GM19397 (cell line): Measurements from ENCODE around the gene BLM.
"Not testable (repeated sequence)": the region's sequence is repeated elsewhere in the genome, so short reads cannot be mapped to it uniquely, and the experiment has no call there.

ENCODE experiments used
- ATAC-seq: cut with Tn5 transposase; IDR thresholded peaks from one replicate; pipeline ENCODE4 v1.9.1; 2021; ENCODE audit warnings: mild to moderate bottlenecking, moderate library complexity; ENCODE audit not compliant: unreplicated experiment

BLM gene

GRCh38 chr15:90840157-90840855, 123.2 kb downstream of the BLM start:
- ATAC-seq = no peak

- ATAC-seq = no peak
Measured at GRCh38 chr15:90840954-90841353, 123.8 kb downstream of the BLM start.

- no peak for ATAC-seq
Measured at GRCh38 chr15:90844696-90845095, 127.5 kb downstream of the BLM start.

- peak; percentile 84 for ATAC-seq
Measured at GRCh38 chr15:90845201-90845949, 128.2 kb downstream of the BLM start.

- not testable (repeated sequence) for ATAC-seq
Measured at GRCh38 chr15:90849424-90849823, 132.3 kb downstream of the BLM start.

GRCh38 chr15:90851114-90851513, 134.0 kb downstream of the BLM start:
- no peak for ATAC-seq

- ATAC-seq = no peak
Measured at GRCh38 chr15:90851940-90852339, 134.8 kb downstream of the BLM start.

GRCh38 chr15:90855139-90855538, 138.0 kb downstream of the BLM start:
- ATAC-seq = no peak

- ATAC-seq = no peak
Measured at GRCh38 chr15:90857337-90857736, 140.2 kb downstream of the BLM start.

- no peak for ATAC-seq
Measured at GRCh38 chr15:90857883-90858443, 140.8 kb downstream of the BLM start.

GRCh38 chr15:90859234-90860131, 142.3 kb downstream of the BLM start:
- ATAC-seq = no peak

GRCh38 chr15:90860450-90860849, 143.3 kb downstream of the BLM start:
- no peak for ATAC-seq

GRCh38 chr15:90860942-90861675, 144.0 kb downstream of the BLM start:
- ATAC-seq = no peak

GRCh38 chr15:90862487-90862886, 145.3 kb downstream of the BLM start:
- no peak for ATAC-seq

GRCh38 chr15:90862964-90863778, 146.0 kb downstream of the BLM start:
- no peak for ATAC-seq

GRCh38 chr15:90863987-90864386, 146.8 kb downstream of the BLM start:
- ATAC-seq = no peak

GRCh38 chr15:90864507-90864906, 147.4 kb downstream of the BLM start:
- ATAC-seq = no peak

- ATAC-seq = no peak
Measured at GRCh38 chr15:90865702-90866101, 148.6 kb downstream of the BLM start.
